GM10266 (cell line): Measurements from ENCODE around the gene RNF6.
"Not testable (repeated sequence)": the region's sequence is repeated elsewhere in the genome, so short reads cannot be mapped to it uniquely, and the experiment has no call there.

Experiments
- DNase-seq: peaks from one replicate; pipeline ENCODE4 v3.0.0; 2012; ENCODE audit errors: extremely low spot score
- CTCF ChIP-seq: IDR thresholded peaks from 2 replicates; pipeline ENCODE4 v1.5.1; 2012; ENCODE audit warnings: mild to moderate bottlenecking, low read depth; ENCODE audit not compliant: control insufficient read depth, insufficient read depth; ENCODE audit errors: missing control alignments

RNF6 gene

GRCh38 chr13:26255115-26255514 is 33.0 kb upstream of the RNF6 start:
- TF ChIP-seq CTCF: no peak
- DNase-seq: no peak

GRCh38 chr13:26254583-26255111 is 32.5 kb upstream of the RNF6 start:
- TF ChIP-seq CTCF: no peak
- DNase-seq: peak; percentile 43

GRCh38 chr13:26253787-26254582 is 31.9 kb upstream of the RNF6 start, which contains the start of gene CDK8:
Gene CDK8 (plus strand): TSS chr13:26254129. CDS start chr13:26254642, 513 bp downstream.
- DNase-seq: peak; percentile 86

GRCh38 chr13:26253262-26253786 is 31.2 kb upstream of the RNF6 start:
- DNase-seq: no peak
- TF ChIP-seq CTCF: no peak

More at GRCh38 chr13:26253787-26254582, 31.9 kb upstream of the RNF6 start, which contains the start of gene CDK8:
- no peak for TF ChIP-seq CTCF

- not testable (repeated sequence) for DNase-seq
Measured at GRCh38 chr13:26252006-26252405, 29.9 kb upstream of the RNF6 start.

- no peak for TF ChIP-seq CTCF
- no peak for DNase-seq
Measured at GRCh38 chr13:26249551-26249950, 27.4 kb upstream of the RNF6 start.

- TF ChIP-seq CTCF: no peak
- no peak for DNase-seq
Measured at GRCh38 chr13:26247608-26248007, 25.5 kb upstream of the RNF6 start.
